Loucy (cell line): Measurements from ENCODE around the gene EZH2.

Source experiments
- EZH2phosphoT487 ChIP-seq: fragments of 200-600 bp; IDR thresholded peaks from 2 replicates; pipeline ENCODE4 v1.6.1; 2018; ENCODE audit warnings: antibody characterized with exemption, mild to moderate bottlenecking, moderate library complexity, borderline replicate concordance
- TF ChIP-seq, protein P1 (sequence below): fragments of 200-600 bp; sonication (generic); conservative IDR thresholded peaks from 2 replicates; pipeline ENCODE4 v1.5.1; 2014; ENCODE audit warnings: mild to moderate bottlenecking, antibody characterized with exemption, low read length

DNA sequence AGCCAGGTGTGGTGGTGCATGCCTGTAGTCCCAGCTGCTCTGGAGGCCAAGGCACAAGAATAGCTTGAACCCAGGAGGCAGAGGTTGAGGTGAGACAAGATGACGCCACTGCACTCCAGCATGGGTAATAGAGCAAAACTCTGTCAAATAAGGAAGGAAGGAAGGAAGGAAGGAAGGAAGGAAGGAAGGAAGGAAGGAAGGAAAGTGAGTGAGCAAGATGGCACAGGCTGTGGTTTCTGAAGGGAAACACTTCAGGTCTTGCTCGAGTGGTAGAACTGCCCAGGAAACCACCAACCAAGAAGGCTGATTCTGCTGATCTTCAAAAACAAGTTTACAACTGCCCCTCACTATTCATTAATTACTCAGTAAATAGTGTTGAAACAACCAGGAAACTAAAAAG is 45.2 kb downstream of the EZH2 start:
- TF ChIP-seq, protein P1, sequence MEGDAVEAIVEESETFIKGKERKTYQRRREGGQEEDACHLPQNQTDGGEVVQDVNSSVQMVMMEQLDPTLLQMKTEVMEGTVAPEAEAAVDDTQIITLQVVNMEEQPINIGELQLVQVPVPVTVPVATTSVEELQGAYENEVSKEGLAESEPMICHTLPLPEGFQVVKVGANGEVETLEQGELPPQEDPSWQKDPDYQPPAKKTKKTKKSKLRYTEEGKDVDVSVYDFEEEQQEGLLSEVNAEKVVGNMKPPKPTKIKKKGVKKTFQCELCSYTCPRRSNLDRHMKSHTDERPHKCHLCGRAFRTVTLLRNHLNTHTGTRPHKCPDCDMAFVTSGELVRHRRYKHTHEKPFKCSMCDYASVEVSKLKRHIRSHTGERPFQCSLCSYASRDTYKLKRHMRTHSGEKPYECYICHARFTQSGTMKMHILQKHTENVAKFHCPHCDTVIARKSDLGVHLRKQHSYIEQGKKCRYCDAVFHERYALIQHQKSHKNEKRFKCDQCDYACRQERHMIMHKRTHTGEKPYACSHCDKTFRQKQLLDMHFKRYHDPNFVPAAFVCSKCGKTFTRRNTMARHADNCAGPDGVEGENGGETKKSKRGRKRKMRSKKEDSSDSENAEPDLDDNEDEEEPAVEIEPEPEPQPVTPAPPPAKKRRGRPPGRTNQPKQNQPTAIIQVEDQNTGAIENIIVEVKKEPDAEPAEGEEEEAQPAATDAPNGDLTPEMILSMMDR = no peak
- TF ChIP-seq EZH2phosphoT487 = no peak
